ENCODE data around the gene STEAP3. TPM values are rescaled to one million over a fixed set of nuclear protein-coding genes. Genes with fewer than 3 reads are reported as not detected.

Gene STEAP3
- polyA plus RNA-seq, 1 donor from 2014 or later: not detected

DNA sequence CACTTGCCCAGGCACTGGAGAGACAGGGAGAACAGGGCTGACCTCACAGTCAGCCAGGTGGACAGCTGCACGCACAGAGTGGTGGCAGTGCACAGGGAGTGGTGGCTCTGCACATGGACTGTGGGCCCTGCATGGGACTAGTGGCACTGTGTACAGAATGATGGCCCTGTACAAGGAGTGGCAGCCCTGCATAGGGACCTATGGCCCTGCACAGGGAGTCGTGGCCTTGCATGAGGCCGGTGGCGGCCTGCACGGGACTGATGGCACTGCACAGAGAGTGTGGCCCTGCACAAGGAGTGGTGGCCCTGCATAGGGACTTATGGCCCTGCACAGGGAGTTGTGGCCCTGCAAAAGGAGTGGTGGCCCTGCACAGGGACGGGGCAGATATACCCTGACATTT is 19.1 kb upstream of the STEAP3 start:
- Histone ChIP-seq H4K20me1 (ENCODE audit: insufficient read depth) (no peaks in the 10 kb centered on the region), H3K4me2 (ENCODE audit: low read length) (no peak overlapping the region), H3K27me3 (ENCODE audit: insufficient read depth, low read depth, low read length) (no peaks in the 10 kb centered on the region), H3F3A (ENCODE audit: insufficient read depth, low read length, poor library complexity, severe bottlenecking) (no peaks in the 10 kb centered on the region), H2AFZ (ENCODE audit: low read depth, low read length) (no peak overlapping the region), H3K27ac (ENCODE audit: low read length) (no peak overlapping the region), H3K9me2 (ENCODE audit: insufficient read depth, low read length) (no peaks in the 10 kb centered on the region), H3K79me2 (replicated peaks; ENCODE audit: insufficient read depth, low read length) (no peaks in the 10 kb centered on the region), H3K9me3 (ENCODE audit: low read length) (no peaks in the 10 kb centered on the region), H3K36me3 (ENCODE audit: insufficient read depth, low read length) (no peaks in the 10 kb centered on the region), H3K9ac (ENCODE audit: low read length) (no peak overlapping the region), H3K4me3 (ENCODE audit: low read length) (no peak overlapping the region)
- no peak for TF ChIP-seq SMC3 (conservative IDR thresholded peaks at IDR 0.05; ENCODE audit: poor library complexity)
- no peak for TF ChIP-seq RAD21 (conservative IDR thresholded peaks at IDR 0.05)
- TF ChIP-seq EP300 (conservative IDR thresholded peaks at IDR 0.05; ENCODE audit: poor library complexity, severe bottlenecking): no peak
- TF ChIP-seq, protein P1, sequence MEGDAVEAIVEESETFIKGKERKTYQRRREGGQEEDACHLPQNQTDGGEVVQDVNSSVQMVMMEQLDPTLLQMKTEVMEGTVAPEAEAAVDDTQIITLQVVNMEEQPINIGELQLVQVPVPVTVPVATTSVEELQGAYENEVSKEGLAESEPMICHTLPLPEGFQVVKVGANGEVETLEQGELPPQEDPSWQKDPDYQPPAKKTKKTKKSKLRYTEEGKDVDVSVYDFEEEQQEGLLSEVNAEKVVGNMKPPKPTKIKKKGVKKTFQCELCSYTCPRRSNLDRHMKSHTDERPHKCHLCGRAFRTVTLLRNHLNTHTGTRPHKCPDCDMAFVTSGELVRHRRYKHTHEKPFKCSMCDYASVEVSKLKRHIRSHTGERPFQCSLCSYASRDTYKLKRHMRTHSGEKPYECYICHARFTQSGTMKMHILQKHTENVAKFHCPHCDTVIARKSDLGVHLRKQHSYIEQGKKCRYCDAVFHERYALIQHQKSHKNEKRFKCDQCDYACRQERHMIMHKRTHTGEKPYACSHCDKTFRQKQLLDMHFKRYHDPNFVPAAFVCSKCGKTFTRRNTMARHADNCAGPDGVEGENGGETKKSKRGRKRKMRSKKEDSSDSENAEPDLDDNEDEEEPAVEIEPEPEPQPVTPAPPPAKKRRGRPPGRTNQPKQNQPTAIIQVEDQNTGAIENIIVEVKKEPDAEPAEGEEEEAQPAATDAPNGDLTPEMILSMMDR (IDR thresholded peaks at IDR 0.05; ENCODE audit: poor library complexity, severe bottlenecking): no peak
- TF ChIP-seq, protein P2, sequence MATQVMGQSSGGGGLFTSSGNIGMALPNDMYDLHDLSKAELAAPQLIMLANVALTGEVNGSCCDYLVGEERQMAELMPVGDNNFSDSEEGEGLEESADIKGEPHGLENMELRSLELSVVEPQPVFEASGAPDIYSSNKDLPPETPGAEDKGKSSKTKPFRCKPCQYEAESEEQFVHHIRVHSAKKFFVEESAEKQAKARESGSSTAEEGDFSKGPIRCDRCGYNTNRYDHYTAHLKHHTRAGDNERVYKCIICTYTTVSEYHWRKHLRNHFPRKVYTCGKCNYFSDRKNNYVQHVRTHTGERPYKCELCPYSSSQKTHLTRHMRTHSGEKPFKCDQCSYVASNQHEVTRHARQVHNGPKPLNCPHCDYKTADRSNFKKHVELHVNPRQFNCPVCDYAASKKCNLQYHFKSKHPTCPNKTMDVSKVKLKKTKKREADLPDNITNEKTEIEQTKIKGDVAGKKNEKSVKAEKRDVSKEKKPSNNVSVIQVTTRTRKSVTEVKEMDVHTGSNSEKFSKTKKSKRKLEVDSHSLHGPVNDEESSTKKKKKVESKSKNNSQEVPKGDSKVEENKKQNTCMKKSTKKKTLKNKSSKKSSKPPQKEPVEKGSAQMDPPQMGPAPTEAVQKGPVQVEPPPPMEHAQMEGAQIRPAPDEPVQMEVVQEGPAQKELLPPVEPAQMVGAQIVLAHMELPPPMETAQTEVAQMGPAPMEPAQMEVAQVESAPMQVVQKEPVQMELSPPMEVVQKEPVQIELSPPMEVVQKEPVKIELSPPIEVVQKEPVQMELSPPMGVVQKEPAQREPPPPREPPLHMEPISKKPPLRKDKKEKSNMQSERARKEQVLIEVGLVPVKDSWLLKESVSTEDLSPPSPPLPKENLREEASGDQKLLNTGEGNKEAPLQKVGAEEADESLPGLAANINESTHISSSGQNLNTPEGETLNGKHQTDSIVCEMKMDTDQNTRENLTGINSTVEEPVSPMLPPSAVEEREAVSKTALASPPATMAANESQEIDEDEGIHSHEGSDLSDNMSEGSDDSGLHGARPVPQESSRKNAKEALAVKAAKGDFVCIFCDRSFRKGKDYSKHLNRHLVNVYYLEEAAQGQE (IDR thresholded peaks at IDR 0.05; ENCODE audit: borderline replicate concordance): no peak
- TF ChIP-seq MXI1 (conservative IDR thresholded peaks at IDR 0.05; ENCODE audit: poor library complexity, severe bottlenecking): no peak
- TF ChIP-seq EZH2 (IDR thresholded peaks at IDR 0.05; ENCODE audit: borderline replicate concordance, insufficient read depth, low read length, poor library complexity, severe bottlenecking): no peak
- TF ChIP-seq POLR2AphosphoS5 (IDR thresholded peaks at IDR 0.05): no peak
- no peak for TF ChIP-seq TAF1 (IDR thresholded peaks at IDR 0.05; ENCODE audit: low read depth)

DNA sequence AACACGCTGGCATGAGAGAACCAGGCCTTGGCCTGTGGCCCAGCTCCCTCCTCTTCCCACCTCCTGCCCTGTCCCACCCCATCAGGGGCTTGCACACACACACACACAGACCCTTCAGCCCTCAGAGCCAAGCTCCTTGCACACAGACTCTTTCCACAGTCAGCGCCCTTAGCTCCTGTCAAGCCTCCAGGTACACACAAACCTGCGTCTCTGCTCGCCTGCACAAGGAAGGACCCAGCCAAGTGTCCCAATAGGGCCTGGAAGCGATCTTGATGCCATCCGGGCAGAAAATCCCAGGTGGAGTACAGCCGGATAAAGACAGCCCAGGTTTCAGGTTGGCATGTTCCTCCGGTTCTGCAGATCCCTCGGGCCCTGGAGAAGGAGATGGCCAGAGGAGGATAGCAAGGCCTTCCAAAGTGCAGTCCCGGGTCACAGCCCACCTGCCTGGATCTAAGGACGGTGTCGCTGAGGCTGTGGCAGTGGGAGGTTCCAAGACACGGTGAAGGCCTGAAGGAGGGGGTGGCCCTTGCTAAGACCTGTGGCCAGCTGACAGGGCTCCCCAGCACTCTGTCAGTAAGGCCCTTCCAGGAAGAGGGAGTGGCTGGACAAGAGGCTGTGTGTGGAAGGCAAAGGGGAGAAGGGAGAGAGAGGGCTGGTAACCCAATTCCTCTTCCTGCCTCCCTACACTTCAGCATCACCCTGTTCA is 18.5 kb upstream of the STEAP3 start:
- Histone ChIP-seq H3K79me2 (replicated peaks; ENCODE audit: insufficient read depth, low read length) (no peaks in the 10 kb centered on the region), H3K27me3 (ENCODE audit: insufficient read depth, low read depth, low read length) (no peaks in the 10 kb centered on the region), H3K9ac (ENCODE audit: low read length) (no peak overlapping the region), H3K9me3 (ENCODE audit: low read length) (no peaks in the 10 kb centered on the region), H3K4me2 (ENCODE audit: low read length) (no peak overlapping the region), H3F3A (ENCODE audit: insufficient read depth, low read length, poor library complexity, severe bottlenecking) (no peaks in the 10 kb centered on the region), H2AFZ (ENCODE audit: low read depth, low read length) (no peak overlapping the region), H3K36me3 (ENCODE audit: insufficient read depth, low read length) (no peaks in the 10 kb centered on the region), H3K4me3 (ENCODE audit: low read length) (no peak overlapping the region), H3K27ac (ENCODE audit: low read length) (no peak overlapping the region), H4K20me1 (ENCODE audit: insufficient read depth) (no peaks in the 10 kb centered on the region), H3K9me2 (ENCODE audit: insufficient read depth, low read length) (no peaks in the 10 kb centered on the region)
- no peak for TF ChIP-seq POLR2AphosphoS5 (IDR thresholded peaks at IDR 0.05)
- no peak for TF ChIP-seq SMC3 (conservative IDR thresholded peaks at IDR 0.05; ENCODE audit: poor library complexity)
- TF ChIP-seq, protein P1 (IDR thresholded peaks at IDR 0.05; ENCODE audit: poor library complexity, severe bottlenecking): no peak
- TF ChIP-seq RAD21 (conservative IDR thresholded peaks at IDR 0.05): no peak
- TF ChIP-seq TAF1 (IDR thresholded peaks at IDR 0.05; ENCODE audit: low read depth): no peak
- no peak for TF ChIP-seq MXI1 (conservative IDR thresholded peaks at IDR 0.05; ENCODE audit: poor library complexity, severe bottlenecking)
- no peak for TF ChIP-seq EZH2 (IDR thresholded peaks at IDR 0.05; ENCODE audit: borderline replicate concordance, insufficient read depth, low read length, poor library complexity, severe bottlenecking)
- TF ChIP-seq, protein P2 (IDR thresholded peaks at IDR 0.05; ENCODE audit: borderline replicate concordance): no peak
- no peak for TF ChIP-seq EP300 (conservative IDR thresholded peaks at IDR 0.05; ENCODE audit: poor library complexity, severe bottlenecking)
